ENCODE data around the gene HOXD13.

The HOXD13 gene

DNA sequence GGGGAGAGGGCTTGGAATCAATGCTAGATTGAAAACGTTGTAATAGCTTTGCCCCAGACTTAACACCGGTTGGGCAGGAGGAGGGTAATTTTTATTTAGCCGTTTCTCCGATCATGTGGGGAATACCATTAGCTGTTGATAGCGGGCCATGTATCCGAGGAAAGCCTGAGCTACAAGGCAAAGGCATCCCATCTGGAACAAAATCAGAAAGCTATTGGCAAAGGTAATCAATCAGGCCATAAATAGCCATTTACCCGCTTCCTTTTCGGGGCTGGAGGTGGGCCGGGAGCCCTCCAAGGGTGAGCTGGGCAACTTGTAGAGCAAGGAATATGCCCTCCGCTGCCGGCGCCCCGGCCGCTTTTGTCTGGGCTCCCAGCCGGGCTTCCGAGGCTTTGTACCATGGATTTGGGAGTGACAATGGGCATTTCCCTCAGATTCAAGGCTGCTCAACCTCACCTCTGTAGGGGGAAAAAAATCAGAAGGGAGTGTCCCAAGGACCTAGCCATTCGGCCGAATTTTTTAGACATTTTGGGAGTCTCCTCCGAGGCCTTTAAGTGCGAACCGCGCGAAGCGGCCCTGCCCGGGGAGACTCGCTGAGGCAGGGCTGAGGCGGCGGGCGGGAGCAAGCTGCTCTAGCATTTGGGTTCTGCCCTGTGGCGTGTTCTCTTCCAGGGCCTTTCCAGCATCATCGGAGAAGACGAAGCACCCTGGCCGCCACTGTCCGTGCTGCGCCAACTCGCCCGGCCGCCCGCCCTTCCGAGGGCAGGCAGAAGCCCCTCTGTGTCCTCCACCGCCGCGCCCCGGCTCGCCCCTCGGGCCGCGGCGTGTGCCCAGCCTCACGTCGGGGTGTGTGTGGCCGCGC, 28.9 kb downstream of the HOXD13 start:
- DNase-seq (ENCODE audit: low read depth): no peak

DNA sequence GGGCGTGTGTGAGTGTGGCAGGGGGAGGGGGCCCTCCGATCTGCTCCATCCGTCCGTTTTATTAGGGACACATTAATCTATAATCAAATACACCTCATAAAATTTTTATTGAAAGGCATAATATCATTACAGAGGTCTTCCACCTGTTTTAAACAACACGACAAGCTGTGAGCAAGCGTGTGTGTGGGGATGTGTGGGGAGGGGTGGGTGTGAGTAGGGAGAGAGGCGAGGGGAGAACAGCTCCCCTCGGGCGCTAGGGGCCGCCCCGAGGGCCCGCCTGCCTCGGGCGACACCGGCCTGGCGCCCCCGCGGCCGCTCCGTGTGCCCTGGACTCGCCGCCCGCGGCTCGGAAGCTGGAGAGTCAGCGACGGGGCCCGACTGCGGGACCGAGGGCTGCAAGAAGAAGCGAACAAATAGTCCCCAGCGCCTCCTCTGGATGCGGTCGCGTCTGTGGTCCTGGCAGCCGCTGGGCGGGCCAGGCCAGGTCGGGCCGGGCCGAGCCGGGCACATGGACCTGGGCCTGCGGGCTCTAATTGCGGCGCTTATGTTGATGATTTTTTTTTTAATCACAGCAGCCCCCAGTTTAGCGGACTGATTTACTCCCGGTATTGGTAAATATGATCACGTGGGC, 29.6 kb downstream of the HOXD13 start:
- DNase-seq (ENCODE audit: low read depth): no peak

DNA sequence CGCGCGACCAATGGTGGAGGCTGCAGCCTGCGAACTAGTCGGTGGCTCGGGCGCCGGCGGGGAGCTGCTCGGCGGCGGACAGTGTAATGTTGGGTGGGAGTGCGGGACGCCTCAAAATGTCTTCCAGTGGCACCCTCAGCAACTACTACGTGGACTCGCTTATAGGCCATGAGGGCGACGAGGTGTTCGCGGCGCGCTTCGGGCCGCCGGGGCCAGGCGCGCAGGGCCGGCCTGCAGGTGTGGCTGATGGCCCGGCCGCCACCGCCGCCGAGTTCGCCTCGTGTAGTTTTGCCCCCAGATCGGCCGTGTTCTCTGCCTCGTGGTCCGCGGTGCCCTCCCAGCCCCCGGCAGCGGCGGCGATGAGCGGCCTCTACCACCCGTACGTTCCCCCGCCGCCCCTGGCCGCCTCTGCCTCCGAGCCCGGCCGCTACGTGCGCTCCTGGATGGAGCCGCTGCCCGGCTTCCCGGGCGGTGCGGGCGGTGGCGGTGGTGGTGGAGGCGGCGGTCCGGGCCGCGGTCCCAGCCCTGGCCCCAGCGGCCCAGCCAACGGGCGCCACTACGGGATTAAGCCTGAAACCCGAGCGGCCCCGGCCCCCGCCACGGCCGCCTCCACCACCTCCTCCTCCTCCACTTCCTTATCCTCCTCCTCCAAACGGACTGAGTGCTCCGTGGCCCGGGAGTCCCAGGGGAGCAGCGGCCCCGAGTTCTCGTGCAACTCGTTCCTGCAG, 30.3 kb downstream of the HOXD13 start, which contains the start of gene HOXD9:
TSS of gene HOXD9 (plus strand) at position 37 of the 728 bp plus-strand sequence. CDS start at position 87, 50 bp downstream.
- DNase-seq (ENCODE audit: low read depth): no peak

GRCh38 chr2:176123411-176124109, 31.0 kb downstream of the HOXD13 start:
- no peak for DNase-seq (ENCODE audit: low read depth)

GRCh38 chr2:176124110-176124946, 31.8 kb downstream of the HOXD13 start:
- no peak for DNase-seq (ENCODE audit: low read depth)

- DNase-seq (ENCODE audit: low read depth): no peak
Observed at GRCh38 chr2:176124947-176125771, 32.6 kb downstream of the HOXD13 start.

GRCh38 chr2:176125772-176126054, 33.2 kb downstream of the HOXD13 start:
- DNase-seq (ENCODE audit: low read depth): no peak

GRCh38 chr2:176126929-176127773, 34.6 kb downstream of the HOXD13 start:
- DNase-seq (ENCODE audit: low read depth): no peak

DNA sequence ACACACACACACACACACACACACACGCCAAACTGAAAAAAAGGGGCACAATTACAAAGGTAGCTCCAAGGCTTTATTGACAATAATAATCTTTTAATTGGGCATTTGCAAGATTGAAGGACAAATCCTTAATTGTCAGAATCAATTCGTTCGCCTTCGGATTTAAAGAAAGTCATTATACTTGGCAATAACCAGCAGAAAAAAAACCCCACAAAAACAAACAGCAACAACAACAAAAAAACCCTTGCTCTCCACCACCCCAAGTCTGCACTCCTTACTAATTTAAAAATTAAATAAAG, 35.2 kb downstream of the HOXD13 start:
- no peak for DNase-seq (ENCODE audit: low read depth)

- DNase-seq (ENCODE audit: low read depth): no peak
Observed at GRCh38 chr2:176128172-176128981, 35.9 kb downstream of the HOXD13 start.

GRCh38 chr2:176128982-176129796, 36.7 kb downstream of the HOXD13 start, which contains the start of gene HOXD8:
TSS of gene HOXD8 (plus strand) at chr2:176129705. CDS start at chr2:176130367, 662 bp downstream.
- DNase-seq (ENCODE audit: low read depth): no peak

GRCh38 chr2:176129813-176130146, 37.3 kb downstream of the HOXD13 start:
- no peak for DNase-seq (ENCODE audit: low read depth)

- no peak for DNase-seq (ENCODE audit: low read depth)
Observed at GRCh38 chr2:176130147-176130956, 37.8 kb downstream of the HOXD13 start.

- DNase-seq (ENCODE audit: low read depth): no peak
Observed at GRCh38 chr2:176130957-176131847, 38.7 kb downstream of the HOXD13 start.

DNA sequence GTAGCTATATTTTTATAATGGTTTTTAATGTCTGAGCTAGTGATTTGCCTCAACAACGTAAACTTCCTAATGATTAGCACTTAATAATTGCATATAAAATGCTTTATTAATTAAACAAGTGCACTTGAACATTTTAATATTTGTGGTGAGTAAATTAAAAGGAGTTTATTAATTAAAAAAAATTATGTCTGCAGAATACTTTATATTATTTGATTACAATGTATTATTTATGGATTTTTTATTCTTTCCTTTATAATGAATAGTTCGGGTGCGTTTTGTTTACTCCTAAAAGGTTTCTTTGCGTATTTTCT, 39.3 kb downstream of the HOXD13 start:
- no peak for DNase-seq (ENCODE audit: low read depth)

Data from GM04503 (cell line).